BE2C (cell line): ENCODE data around the gene HOATZ.

Experiments
- DNase-seq: peaks from one replicate; pipeline ENCODE4 v3.0.0-alpha.2; 2020
- H3K27me3 ChIP-seq: fragments of 250-450 bp; sonication (Bioruptor Pico); 2 replicates; pipeline ENCODE4 v1.5.1; 2020; ENCODE audit warnings: mild to moderate bottlenecking
- H3K36me3 ChIP-seq: fragments of 250-450 bp; sonication (Bioruptor Pico); 2 replicates; pipeline ENCODE4 v1.5.1; 2020; ENCODE audit warnings: mild to moderate bottlenecking
- H3K4me1 ChIP-seq: fragments of 250-450 bp; sonication (Bioruptor Pico); 2 replicates; pipeline ENCODE4 v1.5.1; 2020
- H3K4me3 ChIP-seq: 2 replicates; pipeline ENCODE4 v1.5.1; 2011; ENCODE audit warnings: low read depth, low read length
- H3K9me3 ChIP-seq: fragments of 250-450 bp; sonication (Bioruptor Pico); 2 replicates; pipeline ENCODE4 v1.5.1; 2020
- CTCF ChIP-seq: IDR thresholded peaks from 2 replicates; pipeline ENCODE4 v1.5.1; 2012; ENCODE audit warnings: mild to moderate bottlenecking, low read depth, low read length

HOATZ gene

GRCh38 chr11:111572581-111572980 is 58.0 kb downstream of the HOATZ start:
- H3K4me3 ChIP-seq: no peak overlapping the region
- H3K4me1 ChIP-seq: no peaks in the 10 kb centered on the region; the same call in 1 of the 2 replicates
- no peak for TF ChIP-seq CTCF
- H3K27me3 ChIP-seq: no peaks in the 10 kb centered on the region
- H3K36me3 ChIP-seq: no peaks in the 10 kb centered on the region
- H3K9me3 ChIP-seq: no peaks in the 10 kb centered on the region
- DNase-seq: no peak

- no peaks in the 10 kb centered on the region; the same call in 1 of the 2 replicates for H3K4me1 ChIP-seq
- H3K4me3 ChIP-seq: no peak overlapping the region
- H3K27me3 ChIP-seq: no peaks in the 10 kb centered on the region
- no peak for DNase-seq
- no peak for TF ChIP-seq CTCF
- H3K36me3 ChIP-seq: no peaks in the 10 kb centered on the region
- H3K9me3 ChIP-seq: no peaks in the 10 kb centered on the region
Measured at GRCh38 chr11:111573821-111574249, 59.3 kb downstream of the HOATZ start.

- no peaks in the 10 kb centered on the region for H3K9me3 ChIP-seq
- TF ChIP-seq CTCF: no peak
- H3K4me3 ChIP-seq: no peak overlapping the region
- DNase-seq: no peak
- no peaks in the 10 kb centered on the region; the same call in 1 of the 2 replicates for H3K4me1 ChIP-seq
- no peaks in the 10 kb centered on the region for H3K36me3 ChIP-seq
- no peaks in the 10 kb centered on the region for H3K27me3 ChIP-seq
Measured at GRCh38 chr11:111574373-111575225, 60.0 kb downstream of the HOATZ start.

- H3K27me3 ChIP-seq: no peaks in the 10 kb centered on the region
- no peak overlapping the region for H3K4me3 ChIP-seq
- H3K36me3 ChIP-seq: no peaks in the 10 kb centered on the region
- no peaks in the 10 kb centered on the region for H3K4me1 ChIP-seq
- H3K9me3 ChIP-seq: no peaks in the 10 kb centered on the region
- no peak for TF ChIP-seq CTCF
- no peak for DNase-seq
Measured at GRCh38 chr11:111575740-111576139, 61.2 kb downstream of the HOATZ start.

GRCh38 chr11:111577821-111578220 is 63.2 kb downstream of the HOATZ start:
- DNase-seq: no peak
- H3K36me3 ChIP-seq: no peaks in the 10 kb centered on the region
- H3K4me1 ChIP-seq: no peaks in the 10 kb centered on the region
- TF ChIP-seq CTCF: no peak
- H3K9me3 ChIP-seq: no peaks in the 10 kb centered on the region
- no peaks in the 10 kb centered on the region for H3K27me3 ChIP-seq
- no peak overlapping the region for H3K4me3 ChIP-seq

GRCh38 chr11:111581341-111581740 is 66.8 kb downstream of the HOATZ start:
- TF ChIP-seq CTCF: no peak

More at GRCh38 chr11:111581341-111581740, 66.8 kb downstream of the HOATZ start:
- Histone ChIP-seq H3K36me3 (no peaks in the 10 kb centered on the region), H3K4me3 (no peak overlapping the region), H3K4me1 (no peaks in the 10 kb centered on the region), H3K9me3 (no peaks in the 10 kb centered on the region), H3K27me3 (no peaks in the 10 kb centered on the region)
- DNase-seq: no peak
